ENCODE results near the gene CACNB2.
"Not testable (repeated sequence)": the region's sequence is repeated elsewhere in the genome, so short reads cannot be mapped to it uniquely, and the experiment has no call there.

The CACNB2 gene

DNA sequence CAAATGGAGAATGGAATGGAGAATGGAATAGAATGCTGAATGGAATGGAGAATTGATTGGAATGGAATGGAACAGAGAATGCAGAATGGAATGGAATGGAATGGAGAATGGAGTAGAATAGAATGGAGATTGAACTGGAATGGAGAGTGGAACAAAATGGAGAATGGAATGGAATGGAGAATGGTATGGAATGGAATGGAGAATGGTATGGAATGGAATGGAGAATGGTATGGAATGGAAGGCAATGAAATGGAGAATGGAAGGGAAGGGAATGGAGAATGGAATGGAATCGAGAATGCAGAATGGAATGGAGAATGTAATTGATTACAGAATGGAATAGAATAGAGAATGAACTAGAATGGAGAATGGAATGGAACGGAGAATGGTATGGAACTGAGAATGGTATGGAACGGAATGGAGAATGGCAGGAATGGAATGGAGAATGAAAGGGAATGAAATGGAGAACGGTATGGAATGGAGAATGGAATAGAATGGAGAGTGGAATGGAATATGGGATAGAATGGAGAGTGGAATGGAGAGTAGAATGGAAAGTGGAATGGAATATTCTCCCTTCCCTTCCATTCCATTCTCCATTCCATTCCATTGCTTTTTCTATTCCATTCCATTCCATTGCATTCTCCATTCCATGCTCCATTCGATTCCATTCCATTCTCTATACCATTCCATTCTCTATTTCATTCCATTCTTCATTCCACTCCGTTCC, 422.9 kb downstream of the CACNB2 start:
- DNase-seq: no peak
- no peak overlapping the region for H3K4me3 ChIP-seq
- TF ChIP-seq, protein P1, sequence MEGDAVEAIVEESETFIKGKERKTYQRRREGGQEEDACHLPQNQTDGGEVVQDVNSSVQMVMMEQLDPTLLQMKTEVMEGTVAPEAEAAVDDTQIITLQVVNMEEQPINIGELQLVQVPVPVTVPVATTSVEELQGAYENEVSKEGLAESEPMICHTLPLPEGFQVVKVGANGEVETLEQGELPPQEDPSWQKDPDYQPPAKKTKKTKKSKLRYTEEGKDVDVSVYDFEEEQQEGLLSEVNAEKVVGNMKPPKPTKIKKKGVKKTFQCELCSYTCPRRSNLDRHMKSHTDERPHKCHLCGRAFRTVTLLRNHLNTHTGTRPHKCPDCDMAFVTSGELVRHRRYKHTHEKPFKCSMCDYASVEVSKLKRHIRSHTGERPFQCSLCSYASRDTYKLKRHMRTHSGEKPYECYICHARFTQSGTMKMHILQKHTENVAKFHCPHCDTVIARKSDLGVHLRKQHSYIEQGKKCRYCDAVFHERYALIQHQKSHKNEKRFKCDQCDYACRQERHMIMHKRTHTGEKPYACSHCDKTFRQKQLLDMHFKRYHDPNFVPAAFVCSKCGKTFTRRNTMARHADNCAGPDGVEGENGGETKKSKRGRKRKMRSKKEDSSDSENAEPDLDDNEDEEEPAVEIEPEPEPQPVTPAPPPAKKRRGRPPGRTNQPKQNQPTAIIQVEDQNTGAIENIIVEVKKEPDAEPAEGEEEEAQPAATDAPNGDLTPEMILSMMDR (IDR thresholded peaks at IDR 0.05): no peak
- intact Hi-C loops (cut with DNase I; ENCODE audit: low total_unique reads): no loop called here
- H3K4me1 ChIP-seq: no peaks in the 10 kb centered on the region
- H3K36me3 ChIP-seq: peaks cover 21 to 48% (median 30%) of the 10 kb centered on the region in 3 donors
- H3K27ac ChIP-seq: no peak overlapping the region
- H3K27me3 ChIP-seq: no peaks in the 10 kb centered on the region
- no peaks in the 10 kb centered on the region for H3K9me3 ChIP-seq

DNA sequence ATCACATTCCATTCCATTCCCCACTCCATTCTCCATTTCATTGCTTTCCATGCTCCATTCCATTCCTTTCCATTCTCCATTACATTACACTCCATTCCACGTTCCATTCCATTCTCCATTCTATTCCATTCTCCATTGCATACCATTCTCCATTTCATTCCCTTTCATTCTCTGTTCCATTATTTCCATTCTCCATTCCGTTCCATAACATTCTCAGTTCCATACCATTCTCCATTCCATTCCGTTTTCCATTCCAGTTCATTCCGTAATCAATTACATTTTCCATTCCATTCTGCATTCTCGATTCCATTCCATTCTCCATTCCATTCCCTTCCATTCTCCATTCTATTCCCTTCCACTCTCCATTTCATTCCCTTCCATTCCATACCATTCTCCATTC, 424.8 kb downstream of the CACNB2 start:
- H3K27ac ChIP-seq: no peak overlapping the region
- peaks cover 8 to 29% (median 20%) of the 10 kb centered on the region in 3 donors for H3K36me3 ChIP-seq
- intact Hi-C loops (cut with DNase I; ENCODE audit: low total_unique reads): no loop called here
- no peaks in the 10 kb centered on the region for H3K27me3 ChIP-seq
- H3K9me3 ChIP-seq: no peaks in the 10 kb centered on the region
- TF ChIP-seq, protein P1 (IDR thresholded peaks at IDR 0.05): no peak
- DNase-seq: no peak
- H3K4me3 ChIP-seq: no peak overlapping the region
- H3K4me1 ChIP-seq: no peaks in the 10 kb centered on the region

DNA sequence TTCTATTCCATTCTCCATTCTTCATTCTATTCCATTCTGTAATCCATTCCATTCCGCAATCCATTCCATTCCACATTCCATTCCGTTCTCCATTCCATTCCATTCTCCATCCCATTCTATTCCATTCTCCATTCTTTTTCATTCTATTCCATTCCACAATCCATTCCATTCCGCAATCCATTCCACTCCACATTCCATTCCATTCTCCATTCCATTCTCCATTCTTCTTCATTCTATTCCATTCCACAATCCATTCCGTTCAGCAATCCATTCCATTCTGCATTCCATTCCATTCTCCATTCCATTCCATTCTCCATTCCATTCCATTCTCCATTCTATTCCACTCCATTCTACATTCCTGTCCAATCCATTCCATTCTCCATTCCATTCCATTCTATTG, 426.0 kb downstream of the CACNB2 start:
- Histone ChIP-seq H3K36me3 (peaks cover 0 to 23% (median 12%) of the 10 kb centered on the region in 3 donors), H3K27me3 (no peaks in the 10 kb centered on the region), H3K4me1 (no peaks in the 10 kb centered on the region), H3K27ac (no peak overlapping the region), H3K9me3 (no peaks in the 10 kb centered on the region), H3K4me3 (no peak overlapping the region)
- DNase-seq: no peak
- TF ChIP-seq, protein P1 (IDR thresholded peaks at IDR 0.05): no peak
- intact Hi-C loops (cut with DNase I; ENCODE audit: low total_unique reads): no loop called here

DNA sequence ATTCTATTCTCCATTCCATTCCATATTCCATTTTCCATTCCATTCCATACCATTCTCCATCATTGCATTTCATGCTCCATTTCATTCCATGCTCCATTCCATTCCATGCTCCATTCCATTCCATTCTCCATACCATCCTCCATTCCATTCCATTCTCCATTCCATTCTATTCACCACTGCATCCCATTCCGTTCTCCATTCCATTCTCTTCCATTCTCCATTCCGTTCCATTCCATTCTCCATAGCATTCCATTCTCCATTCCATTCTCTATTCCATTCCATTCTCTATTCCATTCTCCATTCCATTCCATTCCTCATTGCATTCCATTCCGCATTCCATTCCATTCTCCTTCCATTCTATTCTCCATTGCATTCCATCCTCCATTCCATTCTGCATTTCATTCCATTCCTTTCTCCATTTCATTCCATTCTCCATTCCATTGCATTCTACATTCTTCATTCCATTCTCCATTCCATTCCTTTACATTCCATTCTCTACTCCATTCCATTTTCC, 427.2 kb downstream of the CACNB2 start:
- H3K27ac ChIP-seq: no peak overlapping the region
- DNase-seq: no peak
- TF ChIP-seq, protein P1 (IDR thresholded peaks at IDR 0.05): no peak
- H3K9me3 ChIP-seq: no peaks in the 10 kb centered on the region
- intact Hi-C loops (cut with DNase I; ENCODE audit: low total_unique reads): no loop called here
- no peaks in the 10 kb centered on the region for H3K27me3 ChIP-seq
- H3K4me1 ChIP-seq: no peaks in the 10 kb centered on the region
- no peak overlapping the region for H3K4me3 ChIP-seq
- H3K36me3 ChIP-seq: peaks cover 0 to 14% (median 5%) of the 10 kb centered on the region in 3 donors

DNA sequence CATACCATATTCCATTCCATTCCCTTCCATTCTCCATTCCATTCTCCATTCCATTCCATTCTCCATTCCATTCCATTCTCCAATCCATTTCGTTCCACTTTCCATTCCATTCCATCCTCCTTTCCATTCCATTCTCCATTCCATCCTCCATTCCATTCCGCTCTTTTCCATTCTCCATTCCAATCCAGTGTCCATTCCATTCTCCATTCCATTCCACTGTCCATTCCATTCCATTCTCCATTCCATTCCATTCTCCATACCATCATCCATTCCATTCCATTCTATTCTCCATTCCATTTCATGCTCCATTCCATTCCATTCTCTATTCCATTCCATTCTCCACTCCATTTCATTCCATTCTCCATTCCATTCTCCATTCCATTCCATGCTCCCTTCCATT, 430.2 kb downstream of the CACNB2 start:
- H3K4me3 ChIP-seq; H3K4me1 ChIP-seq; H3K27me3 ChIP-seq; H3K27ac ChIP-seq; DNase-seq; H3K9me3 ChIP-seq; intact Hi-C loops (cut with DNase I; ENCODE audit: low total_unique reads); H3K36me3 ChIP-seq: not testable (repeated sequence)

DNA sequence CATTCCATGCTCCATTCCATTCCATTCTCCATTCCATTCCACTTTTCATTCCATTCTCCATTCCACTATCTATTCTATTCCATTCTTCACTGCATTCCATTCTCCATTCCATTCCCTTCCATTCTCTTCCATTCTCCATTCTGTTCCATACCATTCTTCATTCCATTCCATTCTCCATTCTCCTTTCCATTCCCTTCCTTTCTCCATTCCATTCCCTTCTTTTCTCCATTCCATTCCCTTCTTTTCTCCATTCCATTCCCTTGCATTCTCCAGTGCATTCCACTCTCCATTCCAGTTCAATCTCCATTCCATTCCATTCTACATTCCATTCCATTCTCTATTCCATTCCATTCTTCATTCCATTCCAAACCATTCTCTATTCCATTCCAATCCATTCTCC, 430.9 kb downstream of the CACNB2 start:
- TF ChIP-seq, protein P1 (IDR thresholded peaks at IDR 0.05): no peak
- DNase-seq: no peak
- Histone ChIP-seq H3K9me3 (no peaks in the 10 kb centered on the region), H3K36me3 (peaks cover 0 to 6% (median 0%) of the 10 kb centered on the region in 3 donors), H3K4me3 (no peak overlapping the region), H3K4me1 (no peaks in the 10 kb centered on the region), H3K27ac (no peak overlapping the region), H3K27me3 (no peaks in the 10 kb centered on the region)
- intact Hi-C loops (cut with DNase I; ENCODE audit: low total_unique reads): no loop called here
